Thyroid gland (tissue), 4 donors: ENCODE results near the gene HES4.

Experiments
- CTCF ChIP-seq, 6 experiments: fragments of 200-600 bp in 3 of 6; fragments of 450-650 bp in 3 of 6; sonication (generic) in 3 of 6; IDR thresholded peaks; one replicate each; pipeline ENCODE4 v1.5.1; 2016 to 2019; ENCODE audit warnings: antibody characterized with exemption in 6 of 6, mild to moderate bottlenecking in 2 of 6, inconsistent platforms in 1 of 6, moderate library complexity in 1 of 6
- POLR2A ChIP-seq, 2 donors: fragments of 450-650 bp; IDR thresholded peaks; one replicate each; pipeline ENCODE4 v1.6.1; 2017; ENCODE audit warnings: antibody characterized with exemption in 2 of 2, mild to moderate bottlenecking in 2 of 2, moderate library complexity in 1 of 2

- TF ChIP-seq POLR2A (IDR thresholded peaks at IDR 0.05) (peak in 1 of 2 donors; percentile 18), CTCF (IDR thresholded peaks at IDR 0.05) (peak in 4 of 6 experiments; percentile 25 to 77 (median 37))
Observed at GRCh38 chr1:1019122-1019999, 19.5 kb upstream of the HES4 start.
